Measurements from ENCODE around the gene HSBP1.

The HSBP1 gene

GRCh38 chr16:83839561-83839960, 31.8 kb downstream of the HSBP1 start:
- no peak for DNase-seq (ENCODE audit: low read depth in 2 of 2)

- no peak for DNase-seq (ENCODE audit: low read depth in 2 of 2)
These were observed 32.4 kb downstream of the HSBP1 start for GRCh38 chr16:83840060-83840617.

- no peak for DNase-seq (ENCODE audit: low read depth in 2 of 2)
These were observed 34.5 kb downstream of the HSBP1 start for GRCh38 chr16:83842291-83842690.

- no peak for DNase-seq (ENCODE audit: low read depth in 2 of 2)
These were observed 35.2 kb downstream of the HSBP1 start for GRCh38 chr16:83842756-83843507.

- DNase-seq (ENCODE audit: low read depth in 2 of 2), result no peak
These were observed 35.9 kb downstream of the HSBP1 start for GRCh38 chr16:83843657-83844056.

- DNase-seq (ENCODE audit: low read depth in 2 of 2), result no peak
These were observed 37.5 kb downstream of the HSBP1 start for GRCh38 chr16:83845263-83845662.

GRCh38 chr16:83847371-83848225, 39.8 kb downstream of the HSBP1 start:
- DNase-seq (ENCODE audit: low read depth in 2 of 2), result no peak

GRCh38 chr16:83849421-83849820, 41.6 kb downstream of the HSBP1 start:
- no peak for DNase-seq (ENCODE audit: low read depth in 2 of 2)

- no peak for DNase-seq (ENCODE audit: low read depth in 2 of 2)
These were observed 43.2 kb downstream of the HSBP1 start for GRCh38 chr16:83850947-83851346.

GRCh38 chr16:83851473-83851872, 43.7 kb downstream of the HSBP1 start:
- DNase-seq (ENCODE audit: low read depth in 2 of 2), result no peak

- no peak for DNase-seq (ENCODE audit: low read depth in 2 of 2)
These were observed 45.0 kb downstream of the HSBP1 start for GRCh38 chr16:83852774-83853173.

- DNase-seq (ENCODE audit: low read depth in 2 of 2), result no peak
These were observed 46.1 kb downstream of the HSBP1 start for GRCh38 chr16:83853834-83854233.

- no peak for DNase-seq (ENCODE audit: low read depth in 2 of 2)
These were observed 46.6 kb downstream of the HSBP1 start for GRCh38 chr16:83854420-83854819.

- no peak for DNase-seq (ENCODE audit: low read depth in 2 of 2)
These were observed 49.0 kb downstream of the HSBP1 start for GRCh38 chr16:83856792-83857191.

- DNase-seq (ENCODE audit: low read depth in 2 of 2), result no peak
These were observed 51.5 kb downstream of the HSBP1 start for GRCh38 chr16:83859265-83859664.

- no peak for DNase-seq (ENCODE audit: low read depth in 2 of 2)
These were observed 54.9 kb downstream of the HSBP1 start for GRCh38 chr16:83862661-83863060.

- no peak for DNase-seq (ENCODE audit: low read depth in 2 of 2)
These were observed 55.9 kb downstream of the HSBP1 start for GRCh38 chr16:83863682-83864081.
